Measurements from ENCODE around the gene RNF157.

Gene RNF157

GRCh38 chr17:76272541-76273444 lies 32.5 kb upstream of the RNF157 start:
- H3K27ac ChIP-seq (ENCODE audit: low read length) = no peak overlapping the region
- TF ChIP-seq EZH2phosphoT487 (IDR thresholded peaks at IDR 0.05; ENCODE audit: low read length) (no peak), CTCF (IDR thresholded peaks at IDR 0.05; ENCODE audit: low read length) (no peak), EZH2 (optimal IDR thresholded peaks at IDR 0.05; ENCODE audit: low read depth, low read length) (no peak)
- no peaks in the 10 kb centered on the region for H3K9me3 ChIP-seq (replicated peaks; ENCODE audit: insufficient read depth, low read length)
- H3F3A ChIP-seq (ENCODE audit: insufficient read depth, low read length) = peaks cover 51% of the 10 kb centered on the region
- no peaks in the 10 kb centered on the region for H3K27me3 ChIP-seq (replicated peaks; ENCODE audit: insufficient read depth, low read length)
- H3K4me1 ChIP-seq (ENCODE audit: low read length) = peaks cover 18% of the 10 kb centered on the region
- no peaks in the 10 kb centered on the region for H4K20me1 ChIP-seq (ENCODE audit: insufficient read depth, low read length)
- H3K79me2 ChIP-seq (ENCODE audit: low read length) = peaks cover 23% of the 10 kb centered on the region
- no peak overlapping the region for H3K9ac ChIP-seq (ENCODE audit: low read length)
- H2AFZ ChIP-seq (ENCODE audit: low read length) = no peak overlapping the region
- H3K4me2 ChIP-seq (ENCODE audit: low read depth, low read length) = no peak overlapping the region
- no peaks in the 10 kb centered on the region for H3K36me3 ChIP-seq (replicated peaks; ENCODE audit: insufficient read depth, low read length)
- no peak for DNase-seq
- H3K9me2 ChIP-seq (replicated peaks; ENCODE audit: insufficient read depth, low read length) = no peaks in the 10 kb centered on the region
- H3K4me3 ChIP-seq (ENCODE audit: low read length) = no peak overlapping the region

- no peak overlapping the region for H3K9ac ChIP-seq (ENCODE audit: low read length)
- H3K79me2 ChIP-seq (ENCODE audit: low read length) = peaks cover 32% of the 10 kb centered on the region
- peaks cover 24% of the 10 kb centered on the region for H3K4me1 ChIP-seq (ENCODE audit: low read length)
- H3K4me2 ChIP-seq (ENCODE audit: low read depth, low read length) = peak overlapping the region; percentile 26; the same call in 1 of the 2 replicates
- H3K9me3 ChIP-seq (replicated peaks; ENCODE audit: insufficient read depth, low read length) = no peaks in the 10 kb centered on the region
- DNase-seq = no peak
- no peak overlapping the region for H3K4me3 ChIP-seq (ENCODE audit: low read length)
- TF ChIP-seq CTCF (IDR thresholded peaks at IDR 0.05; ENCODE audit: low read length) (no peak), EZH2phosphoT487 (IDR thresholded peaks at IDR 0.05; ENCODE audit: low read length) (no peak), EZH2 (optimal IDR thresholded peaks at IDR 0.05; ENCODE audit: low read depth, low read length) (no peak)
- no peaks in the 10 kb centered on the region for H3K27me3 ChIP-seq (replicated peaks; ENCODE audit: insufficient read depth, low read length)
- no peak overlapping the region for H3K27ac ChIP-seq (ENCODE audit: low read length)
- H3F3A ChIP-seq (ENCODE audit: insufficient read depth, low read length) = peaks cover 57% of the 10 kb centered on the region
- H2AFZ ChIP-seq (ENCODE audit: low read length) = no peak overlapping the region
- no peaks in the 10 kb centered on the region for H4K20me1 ChIP-seq (ENCODE audit: insufficient read depth, low read length)
- H3K9me2 ChIP-seq (replicated peaks; ENCODE audit: insufficient read depth, low read length) = no peaks in the 10 kb centered on the region
- H3K36me3 ChIP-seq (replicated peaks; ENCODE audit: insufficient read depth, low read length) = 0 out of 2 replicates have a peak, but pooled peaks cover 3% of the 10 kb centered on the region
Observed at GRCh38 chr17:76271669-76272540, 31.6 kb upstream of the RNF157 start.

- H3K79me2 ChIP-seq (ENCODE audit: low read length) = peaks cover 41% of the 10 kb centered on the region
- no peak for DNase-seq
- H3K9me3 ChIP-seq (replicated peaks; ENCODE audit: insufficient read depth, low read length) = no peaks in the 10 kb centered on the region
- H3K36me3 ChIP-seq (replicated peaks; ENCODE audit: insufficient read depth, low read length) = 0 out of 2 replicates have a peak, but pooled peaks cover 6% of the 10 kb centered on the region
- peak overlapping the region; percentile 26; the same call in 1 of the 2 replicates for H3K4me2 ChIP-seq (ENCODE audit: low read depth, low read length)
- TF ChIP-seq EZH2 (optimal IDR thresholded peaks at IDR 0.05; ENCODE audit: low read depth, low read length) (no peak), EZH2phosphoT487 (IDR thresholded peaks at IDR 0.05; ENCODE audit: low read length) (no peak), CTCF (IDR thresholded peaks at IDR 0.05; ENCODE audit: low read length) (no peak)
- H4K20me1 ChIP-seq (ENCODE audit: insufficient read depth, low read length) = no peaks in the 10 kb centered on the region
- H3K27ac ChIP-seq (ENCODE audit: low read length) = no peak overlapping the region
- no peaks in the 10 kb centered on the region for H3K27me3 ChIP-seq (replicated peaks; ENCODE audit: insufficient read depth, low read length)
- H3K4me3 ChIP-seq (ENCODE audit: low read length) = no peak overlapping the region
- no peak overlapping the region for H2AFZ ChIP-seq (ENCODE audit: low read length)
- H3K9ac ChIP-seq (ENCODE audit: low read length) = no peak overlapping the region
- no peaks in the 10 kb centered on the region for H3K9me2 ChIP-seq (replicated peaks; ENCODE audit: insufficient read depth, low read length)
- peaks cover 27% of the 10 kb centered on the region for H3K4me1 ChIP-seq (ENCODE audit: low read length)
- peaks cover 57% of the 10 kb centered on the region for H3F3A ChIP-seq (ENCODE audit: insufficient read depth, low read length)
Observed at GRCh38 chr17:76270770-76271668, 30.7 kb upstream of the RNF157 start.

Measured in MM.1S (cell line).